Vagina (tissue), 2 donors: ENCODE results near the gene TENT5D.

ENCODE experiments used
- CTCF ChIP-seq, 3 experiments: fragments of 450-650 bp in 2 of 3; fragments of 200-600 bp in 1 of 3; sonication (generic) in 1 of 3; IDR thresholded peaks; one replicate each; pipeline ENCODE4 v1.5.1; 2017 to 2019; ENCODE audit warnings: antibody characterized with exemption in 3 of 3, mild to moderate bottlenecking in 2 of 3, moderate library complexity in 2 of 3
- POLR2AphosphoS5 ChIP-seq, 2 donors: sonication (generic); formaldehyde crosslinking; IDR thresholded peaks; one replicate each; pipeline ENCODE4 v1.9.0; 2017; ENCODE audit warnings: antibody characterized with exemption in 2 of 2, mild to moderate bottlenecking in 2 of 2, low read depth in 1 of 2; ENCODE audit not compliant: insufficient read depth in 1 of 2

- TF ChIP-seq CTCF (IDR thresholded peaks at IDR 0.05) = no peak
- TF ChIP-seq POLR2AphosphoS5 (IDR thresholded peaks at IDR 0.05; ENCODE audit: insufficient read depth in 1 of 2, low read depth in 1 of 2) = no peak
Measured at GRCh38 chrX:80412042-80412441, 8.2 kb upstream of the TENT5D start.
